H54 (cell line): ENCODE data around the gene BORCS5.

Source experiments
- DNase-seq: peaks from one replicate; pipeline ENCODE4 v3.0.0; 2011; ENCODE audit warnings: low spot score, mixed read lengths; ENCODE audit not compliant: insufficient read length
- FAIRE-seq: peaks from 3 replicates; lab custom pipeline; 2011; peaks lifted over from hg19 to GRCh38; lab: Jason Lieb, UNC
- POLR2A ChIP-seq: IDR thresholded peaks from 2 replicates; pipeline ENCODE4 v1.6.1; 2011; ENCODE audit warnings: low read depth, mild to moderate bottlenecking, low read length

The BORCS5 gene

GRCh38 chr12:12423367-12423766 lies 66.5 kb downstream of the BORCS5 start:
- no peak for FAIRE-seq

DNA sequence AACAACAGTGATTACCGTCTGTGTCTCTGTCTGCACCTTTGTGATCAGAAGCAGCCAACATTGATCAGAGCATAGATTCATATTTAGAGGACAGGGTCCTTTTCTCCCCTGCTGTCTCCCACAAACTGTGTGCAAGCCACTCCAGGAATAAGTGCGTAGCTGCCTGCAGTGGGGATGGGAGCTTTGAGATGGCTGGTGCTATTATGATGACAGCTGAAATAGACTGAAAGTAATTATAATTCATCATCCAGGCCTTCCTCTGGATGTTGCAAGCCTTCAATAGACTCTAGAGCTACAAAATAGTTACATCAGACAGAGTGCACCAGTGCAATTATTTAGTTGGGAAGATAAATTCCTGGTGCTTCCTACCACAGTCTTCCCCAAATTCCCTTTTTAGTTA lies 68.1 kb downstream of the BORCS5 start:
- FAIRE-seq (no peak), DNase-seq (no peak)

More at GRCh38 chr12:12423367-12423766, 66.5 kb downstream of the BORCS5 start:
- no peak for TF ChIP-seq POLR2A
- DNase-seq = no peak

DNA sequence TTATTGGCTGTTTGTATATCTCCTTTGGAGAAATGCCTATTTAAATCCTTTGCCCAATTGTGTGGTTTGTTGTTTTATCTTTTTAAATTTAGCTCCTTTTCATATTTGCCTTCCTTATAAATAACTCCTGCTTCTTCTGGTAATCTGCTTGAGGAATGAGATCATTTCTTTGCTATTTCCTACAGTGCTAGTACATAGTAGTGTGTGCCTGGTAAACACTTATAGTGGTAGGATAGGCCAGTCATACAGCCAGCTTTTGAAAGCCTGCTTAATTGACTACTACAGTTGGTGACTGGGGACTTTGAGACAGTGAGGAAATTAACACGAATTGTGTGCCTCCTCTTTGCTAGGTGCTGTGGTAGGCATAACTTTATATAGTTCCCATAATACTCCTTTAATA lies 68.7 kb downstream of the BORCS5 start:
- FAIRE-seq (peak; percentile 53), DNase-seq (no peak)
- no peak for TF ChIP-seq POLR2A

More for the DNA sequence above, 68.1 kb downstream of the BORCS5 start:
- TF ChIP-seq POLR2A = no peak

GRCh38 chr12:12427568-12427967 lies 70.7 kb downstream of the BORCS5 start:
- no peak for TF ChIP-seq POLR2A
- DNase-seq (no peak), FAIRE-seq (no peak)

DNA sequence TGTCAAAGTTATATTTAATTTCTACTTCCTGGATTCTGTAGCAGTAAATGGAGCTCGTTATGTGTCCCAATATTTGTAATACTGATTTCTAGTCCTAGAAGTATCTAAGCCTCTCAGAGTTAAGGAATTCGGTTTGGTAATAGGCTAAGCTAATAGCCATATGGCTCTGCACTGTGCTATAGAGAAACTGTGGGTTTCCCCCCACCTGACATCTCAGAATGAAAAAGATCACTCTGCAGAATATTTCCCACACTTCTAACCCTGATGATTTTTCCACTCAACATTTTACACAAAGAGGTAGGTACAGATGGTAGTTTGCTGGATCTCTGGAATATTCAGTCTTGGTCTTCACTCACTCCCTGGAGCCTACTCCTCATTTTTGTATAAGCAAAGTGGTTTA lies 71.2 kb downstream of the BORCS5 start:
- no peak for TF ChIP-seq POLR2A
- DNase-seq (no peak), FAIRE-seq (no peak)

DNA sequence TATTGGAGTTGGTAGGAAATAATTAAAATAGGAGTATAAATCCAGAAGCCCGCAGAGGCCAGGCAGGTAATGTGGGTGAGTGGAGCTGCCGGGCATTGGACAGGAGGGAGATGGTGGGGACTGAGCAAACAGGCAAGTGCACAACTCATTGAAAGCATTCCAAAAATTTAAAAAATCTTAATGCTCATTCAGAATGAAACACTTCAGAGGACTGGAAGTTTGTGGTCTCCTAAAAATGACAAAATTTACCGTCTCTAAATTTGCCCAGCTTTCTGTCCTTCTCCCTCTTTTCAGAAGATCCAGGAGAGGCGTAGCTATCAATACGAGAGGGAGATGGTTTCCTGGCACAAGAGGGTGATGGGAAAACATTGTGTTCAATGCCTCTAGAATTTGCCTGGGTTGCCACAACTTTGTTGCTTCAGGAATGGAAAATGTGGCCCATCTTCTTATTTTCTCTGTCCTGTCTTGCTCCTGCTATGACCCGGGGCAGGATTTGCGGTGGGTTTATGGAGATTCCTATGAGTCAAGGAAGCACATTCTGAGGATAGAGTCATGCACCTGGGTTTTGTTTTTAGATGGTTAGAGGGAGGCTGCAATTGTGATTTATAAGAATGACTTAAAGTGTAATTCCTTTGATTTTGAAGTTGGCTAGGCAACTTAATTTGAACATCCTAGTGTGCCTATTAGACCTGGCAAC lies 72.2 kb downstream of the BORCS5 start:
- FAIRE-seq (no peak), DNase-seq (no peak)
- no peak for TF ChIP-seq POLR2A

GRCh38 chr12:12432364-12432763 lies 75.5 kb downstream of the BORCS5 start:
- FAIRE-seq (peak; percentile 83), DNase-seq (no peak)
- TF ChIP-seq POLR2A = no peak

DNA sequence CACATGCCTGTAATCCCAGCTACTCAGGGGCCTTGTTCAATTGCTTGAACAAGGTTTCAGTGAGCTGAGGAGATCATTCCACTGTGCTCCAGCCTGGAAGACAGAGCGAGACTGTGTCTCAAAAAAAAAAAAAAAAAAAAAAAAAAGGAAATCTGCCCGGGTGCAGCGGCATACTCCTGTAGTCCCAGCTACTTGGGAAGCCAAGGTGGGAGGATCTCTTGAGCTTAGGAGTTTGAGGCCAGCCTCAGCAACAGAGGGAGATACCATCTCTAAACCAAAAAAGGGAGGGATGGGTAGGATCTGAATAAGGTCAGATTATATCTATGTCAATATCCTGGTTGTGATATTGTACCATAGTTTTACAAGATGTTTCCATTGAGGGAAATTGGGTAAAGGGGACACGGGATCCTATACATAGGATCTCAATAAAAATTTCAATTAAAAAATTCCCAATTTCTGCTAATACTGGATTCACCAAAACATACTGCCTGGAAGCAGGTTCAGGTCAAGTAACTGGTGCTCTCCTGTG lies 76.4 kb downstream of the BORCS5 start:
- no peak for DNase-seq
- FAIRE-seq = no peak
- no peak for TF ChIP-seq POLR2A

DNA sequence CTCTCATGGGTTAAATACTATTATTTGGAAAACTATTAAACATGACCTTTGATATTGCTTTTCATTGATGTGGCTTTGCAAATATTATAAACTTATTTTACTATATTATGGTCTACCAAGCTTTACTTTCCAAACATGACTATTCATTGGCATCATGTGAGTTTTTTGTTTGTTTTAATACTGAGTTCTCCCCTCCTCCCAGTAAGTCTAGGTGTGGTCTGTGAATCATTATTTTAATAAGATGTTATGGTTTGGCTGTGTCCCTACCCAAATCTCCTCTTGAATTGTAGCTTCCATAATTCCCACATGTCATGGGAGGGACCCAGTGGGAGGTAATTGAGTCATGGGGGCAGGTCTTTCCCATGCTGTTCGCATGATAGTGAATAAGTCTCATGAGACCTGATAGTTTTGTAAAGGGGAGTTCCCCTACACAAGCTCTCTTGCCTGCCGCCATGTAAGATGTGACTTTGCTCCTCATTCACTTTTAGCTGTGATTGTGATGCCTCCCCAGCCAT lies 80.0 kb downstream of the BORCS5 start:
- FAIRE-seq = no peak

DNA sequence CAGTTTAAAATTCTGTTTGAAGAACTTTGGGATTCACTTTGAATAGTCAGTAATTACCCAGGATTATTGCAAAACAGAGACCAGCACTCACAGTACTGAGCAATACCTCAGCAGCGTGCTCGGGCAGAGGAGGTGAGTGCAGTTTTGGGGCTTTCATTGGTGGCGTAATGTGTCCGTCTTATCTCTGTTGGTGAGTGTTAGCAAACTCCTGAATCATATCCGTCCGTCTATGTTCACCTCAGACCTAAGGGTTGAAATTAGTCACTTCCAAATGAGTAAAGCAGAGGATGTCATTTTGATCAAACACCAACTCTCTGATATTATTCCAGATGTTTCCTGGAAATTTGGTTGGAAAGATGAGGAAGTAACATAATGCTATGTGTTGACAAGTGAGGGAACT lies 82.8 kb downstream of the BORCS5 start:
- FAIRE-seq = no peak
- TF ChIP-seq POLR2A = no peak
- no peak for DNase-seq

More for the DNA sequence above, 80.0 kb downstream of the BORCS5 start:
- DNase-seq = no peak
- TF ChIP-seq POLR2A = no peak

GRCh38 chr12:12440784-12441428 lies 84.0 kb downstream of the BORCS5 start:
- FAIRE-seq = no peak
- no peak for TF ChIP-seq POLR2A
- DNase-seq = no peak

- no peak for DNase-seq
- FAIRE-seq = no peak
- no peak for TF ChIP-seq POLR2A
These were observed 84.5 kb downstream of the BORCS5 start for GRCh38 chr12:12441429-12441807.

DNA sequence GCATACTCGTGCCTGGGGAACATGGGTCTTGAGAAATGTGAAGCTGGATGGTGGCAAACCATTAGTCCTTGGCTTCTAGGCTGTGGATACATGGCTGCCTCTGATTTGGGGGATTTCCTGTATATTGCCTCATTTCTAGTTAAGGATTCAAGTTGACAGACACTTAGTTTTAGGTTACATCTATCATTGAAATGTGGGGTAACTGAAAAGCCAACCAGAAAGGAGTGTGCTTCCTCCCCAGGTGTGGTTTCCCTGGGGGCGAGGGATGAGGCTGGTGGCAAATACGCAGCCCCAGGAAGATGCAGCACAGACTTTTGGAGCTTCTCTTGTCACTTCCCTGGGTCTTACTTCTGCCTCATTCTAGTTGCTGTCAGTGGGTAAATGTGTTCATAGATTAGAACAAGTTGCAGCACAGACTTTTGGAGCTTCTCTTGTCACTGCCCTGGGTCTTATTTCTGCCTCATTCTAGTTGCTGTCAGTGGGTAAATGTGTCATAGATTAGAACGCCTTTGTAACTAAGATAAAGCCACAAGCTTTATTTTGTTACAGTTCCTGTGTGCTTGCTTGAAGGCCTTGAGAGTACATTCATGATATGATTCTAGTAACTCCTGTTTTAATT lies 85.1 kb downstream of the BORCS5 start:
- DNase-seq (no peak), FAIRE-seq (no peak)
- TF ChIP-seq POLR2A = no peak

GRCh38 chr12:12442548-12443071 lies 85.7 kb downstream of the BORCS5 start:
- DNase-seq = no peak
- TF ChIP-seq POLR2A = no peak
- peak; percentile 36 for FAIRE-seq

DNA sequence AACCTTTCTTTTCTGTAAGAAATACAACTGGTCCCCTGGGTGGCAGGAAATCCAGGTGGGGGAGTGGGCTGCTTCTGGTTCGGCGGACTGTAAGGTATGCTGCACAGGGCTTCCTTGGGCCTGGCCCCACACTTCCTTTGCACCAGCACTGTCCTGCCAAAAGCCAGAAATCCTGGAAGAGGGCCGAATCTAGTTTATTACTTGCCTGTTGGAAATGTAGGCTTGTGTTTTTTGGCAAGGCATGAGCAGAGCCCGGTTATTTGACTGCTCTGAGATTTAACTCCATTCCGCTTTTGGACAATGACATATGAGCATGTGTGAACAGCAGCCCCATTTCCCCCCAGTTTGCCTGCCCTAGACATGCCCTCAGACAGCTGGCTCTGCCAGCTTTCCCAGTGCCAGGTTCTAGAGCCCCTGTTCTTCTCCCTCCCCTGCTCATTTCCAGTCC lies 86.6 kb downstream of the BORCS5 start:
- DNase-seq (no peak), FAIRE-seq (no peak)
- TF ChIP-seq POLR2A = no peak
